ENCODE results near the gene DRGX.

DNA sequence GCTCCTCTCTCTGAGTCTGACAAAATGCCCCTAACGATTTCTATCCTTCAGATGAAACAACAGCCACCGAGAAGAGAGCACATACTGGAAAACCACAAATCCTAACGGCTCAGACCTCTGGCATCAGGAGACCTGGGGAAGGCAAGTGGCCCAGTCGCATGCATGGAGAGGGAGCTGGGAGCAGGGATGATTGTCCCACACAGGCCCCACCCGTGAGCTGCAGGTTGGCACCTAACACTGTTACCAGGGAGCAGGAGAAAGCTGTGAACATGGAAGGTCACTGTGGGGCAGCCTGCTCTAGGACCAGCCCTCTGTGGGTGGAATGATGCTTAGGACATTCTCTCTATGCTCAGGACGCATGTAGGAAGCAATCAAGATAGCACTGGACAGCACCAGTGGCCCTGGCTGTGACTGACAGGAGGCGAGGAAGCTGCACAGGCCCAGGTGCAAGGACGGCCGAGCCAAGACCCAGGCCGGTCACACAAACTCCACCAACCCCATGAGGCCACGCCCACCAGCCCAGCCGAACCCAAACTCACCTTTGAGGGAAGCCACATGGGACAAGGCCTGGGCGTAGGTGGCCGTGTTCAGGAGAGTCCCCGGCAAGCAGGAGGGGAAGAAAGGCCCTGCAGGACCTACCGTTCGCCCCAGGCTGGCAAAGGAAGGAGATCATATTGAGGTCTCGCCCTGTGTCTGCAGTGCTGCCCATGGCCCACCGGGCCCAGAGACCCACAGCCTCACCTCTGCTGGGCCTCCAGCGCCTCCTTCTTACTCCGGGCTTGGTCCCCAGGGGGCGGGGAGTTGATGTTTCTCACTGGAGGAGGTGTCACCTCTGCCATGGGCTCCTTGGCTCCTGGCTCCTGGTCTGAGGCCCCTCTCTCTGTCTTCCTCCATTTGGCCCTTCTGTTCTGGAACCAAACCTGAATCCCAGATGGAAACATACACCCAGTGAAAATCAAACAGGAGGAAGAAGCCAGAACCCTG is 9.7 kb downstream of the DRGX start:
- TF ChIP-seq, protein P1, sequence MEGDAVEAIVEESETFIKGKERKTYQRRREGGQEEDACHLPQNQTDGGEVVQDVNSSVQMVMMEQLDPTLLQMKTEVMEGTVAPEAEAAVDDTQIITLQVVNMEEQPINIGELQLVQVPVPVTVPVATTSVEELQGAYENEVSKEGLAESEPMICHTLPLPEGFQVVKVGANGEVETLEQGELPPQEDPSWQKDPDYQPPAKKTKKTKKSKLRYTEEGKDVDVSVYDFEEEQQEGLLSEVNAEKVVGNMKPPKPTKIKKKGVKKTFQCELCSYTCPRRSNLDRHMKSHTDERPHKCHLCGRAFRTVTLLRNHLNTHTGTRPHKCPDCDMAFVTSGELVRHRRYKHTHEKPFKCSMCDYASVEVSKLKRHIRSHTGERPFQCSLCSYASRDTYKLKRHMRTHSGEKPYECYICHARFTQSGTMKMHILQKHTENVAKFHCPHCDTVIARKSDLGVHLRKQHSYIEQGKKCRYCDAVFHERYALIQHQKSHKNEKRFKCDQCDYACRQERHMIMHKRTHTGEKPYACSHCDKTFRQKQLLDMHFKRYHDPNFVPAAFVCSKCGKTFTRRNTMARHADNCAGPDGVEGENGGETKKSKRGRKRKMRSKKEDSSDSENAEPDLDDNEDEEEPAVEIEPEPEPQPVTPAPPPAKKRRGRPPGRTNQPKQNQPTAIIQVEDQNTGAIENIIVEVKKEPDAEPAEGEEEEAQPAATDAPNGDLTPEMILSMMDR (IDR thresholded peaks at IDR 0.05), result no peak
- TF ChIP-seq EP300 (IDR thresholded peaks at IDR 0.05), result no peak

All from tibial nerve (tissue), 4 donors.